Measurements from ENCODE around the gene TMEM244.

The TMEM244 gene

GRCh38 chr6:129894921-129895320 is 33.8 kb upstream of the TMEM244 start:
- H3K27ac ChIP-seq (ENCODE audit: low read length) = no peak overlapping the region
- H2AFZ ChIP-seq (ENCODE audit: low read depth, low read length) = no peak overlapping the region

GRCh38 chr6:129893640-129894039 is 32.5 kb upstream of the TMEM244 start:
- Histone ChIP-seq H2AFZ (ENCODE audit: low read depth, low read length) (no peak overlapping the region), H3K4me2 (ENCODE audit: low read length) (no peak overlapping the region), H4K20me1 (ENCODE audit: insufficient read depth, low read length) (no peaks in the 10 kb centered on the region), H3K79me2 (ENCODE audit: low read length) (no peaks in the 10 kb centered on the region), H3K9me3 (ENCODE audit: insufficient read depth, low read length) (no peaks in the 10 kb centered on the region), H3K27ac (ENCODE audit: low read length) (no peak overlapping the region), H3K36me3 (replicated peaks; ENCODE audit: low read depth, low read length) (no peaks in the 10 kb centered on the region), H3K27me3 (ENCODE audit: low read depth, low read length) (no peaks in the 10 kb centered on the region), H3K9ac (ENCODE audit: low read length) (no peak overlapping the region), H3K4me3 (ENCODE audit: low read length) (no peak overlapping the region), H3K4me1 (ENCODE audit: low read length) (peaks cover 19% of the 10 kb centered on the region)
- no peak for TF ChIP-seq EZH2phosphoT487 (IDR thresholded peaks at IDR 0.05; ENCODE audit: low read depth)
- TF ChIP-seq, protein P1, sequence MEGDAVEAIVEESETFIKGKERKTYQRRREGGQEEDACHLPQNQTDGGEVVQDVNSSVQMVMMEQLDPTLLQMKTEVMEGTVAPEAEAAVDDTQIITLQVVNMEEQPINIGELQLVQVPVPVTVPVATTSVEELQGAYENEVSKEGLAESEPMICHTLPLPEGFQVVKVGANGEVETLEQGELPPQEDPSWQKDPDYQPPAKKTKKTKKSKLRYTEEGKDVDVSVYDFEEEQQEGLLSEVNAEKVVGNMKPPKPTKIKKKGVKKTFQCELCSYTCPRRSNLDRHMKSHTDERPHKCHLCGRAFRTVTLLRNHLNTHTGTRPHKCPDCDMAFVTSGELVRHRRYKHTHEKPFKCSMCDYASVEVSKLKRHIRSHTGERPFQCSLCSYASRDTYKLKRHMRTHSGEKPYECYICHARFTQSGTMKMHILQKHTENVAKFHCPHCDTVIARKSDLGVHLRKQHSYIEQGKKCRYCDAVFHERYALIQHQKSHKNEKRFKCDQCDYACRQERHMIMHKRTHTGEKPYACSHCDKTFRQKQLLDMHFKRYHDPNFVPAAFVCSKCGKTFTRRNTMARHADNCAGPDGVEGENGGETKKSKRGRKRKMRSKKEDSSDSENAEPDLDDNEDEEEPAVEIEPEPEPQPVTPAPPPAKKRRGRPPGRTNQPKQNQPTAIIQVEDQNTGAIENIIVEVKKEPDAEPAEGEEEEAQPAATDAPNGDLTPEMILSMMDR (IDR thresholded peaks at IDR 0.05; ENCODE audit: low read depth, low read length) = peak; percentile 56

More at GRCh38 chr6:129894921-129895320, 33.8 kb upstream of the TMEM244 start:
- TF ChIP-seq, protein P1 (IDR thresholded peaks at IDR 0.05; ENCODE audit: low read depth, low read length) = no peak
- TF ChIP-seq EZH2phosphoT487 (IDR thresholded peaks at IDR 0.05; ENCODE audit: low read depth) = no peak
- H3K79me2 ChIP-seq (ENCODE audit: low read length) = no peaks in the 10 kb centered on the region
- H3K9me3 ChIP-seq (ENCODE audit: insufficient read depth, low read length) = no peaks in the 10 kb centered on the region
- H3K9ac ChIP-seq (ENCODE audit: low read length) = no peak overlapping the region
- no peak overlapping the region for H3K4me3 ChIP-seq (ENCODE audit: low read length)
- H3K4me1 ChIP-seq (ENCODE audit: low read length) = peaks cover 30% of the 10 kb centered on the region
- peak overlapping the region; percentile 48; the same call in 1 of the 2 replicates for H3K4me2 ChIP-seq (ENCODE audit: low read length)
- no peaks in the 10 kb centered on the region for H3K36me3 ChIP-seq (replicated peaks; ENCODE audit: low read depth, low read length)
- no peaks in the 10 kb centered on the region for H4K20me1 ChIP-seq (ENCODE audit: insufficient read depth, low read length)
- no peaks in the 10 kb centered on the region for H3K27me3 ChIP-seq (ENCODE audit: low read depth, low read length)

DNA sequence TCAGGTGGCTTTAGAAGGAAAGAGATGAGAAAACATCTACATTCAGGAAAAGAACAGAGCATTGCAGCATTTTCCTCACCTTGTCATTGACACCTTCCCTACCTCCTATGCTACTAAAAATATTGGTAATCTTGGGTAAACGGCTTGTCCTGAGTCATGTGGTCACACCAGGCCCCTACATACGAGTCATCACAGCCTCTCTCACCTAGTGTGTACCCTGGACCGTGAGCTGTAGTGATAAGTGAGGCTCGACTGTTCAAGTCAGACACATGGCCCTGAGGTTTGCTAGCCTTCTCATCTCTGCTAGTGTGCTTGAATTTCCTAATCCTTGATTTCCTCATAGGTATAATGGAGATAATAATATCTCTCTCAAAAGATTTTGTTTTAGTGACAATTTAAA is 29.6 kb upstream of the TMEM244 start:
- Histone ChIP-seq H3K27ac (ENCODE audit: low read length) (no peak overlapping the region), H3K9me3 (ENCODE audit: insufficient read depth, low read length) (no peaks in the 10 kb centered on the region), H3K79me2 (ENCODE audit: low read length) (no peaks in the 10 kb centered on the region), H3K36me3 (replicated peaks; ENCODE audit: low read depth, low read length) (no peaks in the 10 kb centered on the region), H3K4me3 (ENCODE audit: low read length) (no peak overlapping the region), H2AFZ (ENCODE audit: low read depth, low read length) (no peak overlapping the region), H3K9ac (ENCODE audit: low read length) (no peak overlapping the region), H3K27me3 (ENCODE audit: low read depth, low read length) (no peaks in the 10 kb centered on the region), H3K4me2 (ENCODE audit: low read length) (no peak overlapping the region), H3K4me1 (ENCODE audit: low read length) (peaks cover 15% of the 10 kb centered on the region), H4K20me1 (ENCODE audit: insufficient read depth, low read length) (no peaks in the 10 kb centered on the region)
- TF ChIP-seq EZH2phosphoT487 (IDR thresholded peaks at IDR 0.05; ENCODE audit: low read depth) = no peak
- TF ChIP-seq, protein P1 (IDR thresholded peaks at IDR 0.05; ENCODE audit: low read depth, low read length) = no peak

GRCh38 chr6:129890164-129890563 is 29.0 kb upstream of the TMEM244 start:
- Histone ChIP-seq H3K27ac (ENCODE audit: low read length) (no peak overlapping the region), H3K4me3 (ENCODE audit: low read length) (no peak overlapping the region), H4K20me1 (ENCODE audit: insufficient read depth, low read length) (no peaks in the 10 kb centered on the region), H3K9ac (ENCODE audit: low read length) (no peak overlapping the region), H3K36me3 (replicated peaks; ENCODE audit: low read depth, low read length) (no peaks in the 10 kb centered on the region), H2AFZ (ENCODE audit: low read depth, low read length) (0 out of 2 replicates have a peak overlapping the region, but pooled peaks have one; percentile 46), H3K4me2 (ENCODE audit: low read length) (no peak overlapping the region), H3K27me3 (ENCODE audit: low read depth, low read length) (no peaks in the 10 kb centered on the region), H3K4me1 (ENCODE audit: low read length) (peaks cover 9% of the 10 kb centered on the region), H3K9me3 (ENCODE audit: insufficient read depth, low read length) (no peaks in the 10 kb centered on the region), H3K79me2 (ENCODE audit: low read length) (no peaks in the 10 kb centered on the region)
- no peak for TF ChIP-seq EZH2phosphoT487 (IDR thresholded peaks at IDR 0.05; ENCODE audit: low read depth)
- TF ChIP-seq, protein P1 (IDR thresholded peaks at IDR 0.05; ENCODE audit: low read depth, low read length) = no peak

Data from OCI-LY3 (cell line).